Osteoblast (primary cell): ENCODE measurements around the gene TNP2. TPM values are rescaled to one million over a fixed set of nuclear protein-coding genes. Genes with fewer than 3 reads are reported as not detected.

Source experiments
- DNase-seq: peaks from one replicate; pipeline ENCODE4 v3.0.0; 2011; ENCODE audit warnings: low spot score, mixed read lengths; ENCODE audit not compliant: insufficient read length; ENCODE audit errors: missing footprints
- H2AFZ ChIP-seq: 2 replicates; pipeline ENCODE4 v1.6.0; 2011; ENCODE audit warnings: mild to moderate bottlenecking, low read length
- H3K27ac ChIP-seq: 2 replicates; pipeline ENCODE4 v1.5.1; 2011; ENCODE audit warnings: mild to moderate bottlenecking, low read depth, low read length, moderate library complexity
- H3K27me3 ChIP-seq: 2 replicates; pipeline ENCODE4 v1.6.0; 2012; ENCODE audit warnings: mild to moderate bottlenecking, control low read depth, inconsistent platforms, low read length, moderate library complexity; ENCODE audit not compliant: insufficient read depth
- H3K36me3 ChIP-seq: 2 replicates; pipeline ENCODE4 v1.5.1; 2011; ENCODE audit warnings: mild to moderate bottlenecking, low read length, control low read depth, moderate library complexity; ENCODE audit not compliant: insufficient read depth
- H3K4me1 ChIP-seq: 2 replicates; pipeline ENCODE4 v1.5.1; 2011; ENCODE audit warnings: mild to moderate bottlenecking, low read length, control low read depth, moderate library complexity; ENCODE audit not compliant: insufficient read depth
- H3K4me2 ChIP-seq: 2 replicates; pipeline ENCODE4 v1.6.0; 2011; ENCODE audit warnings: mild to moderate bottlenecking, low read length; ENCODE audit not compliant: insufficient read depth
- H3K4me3 ChIP-seq: fragments of 200-600 bp; sonication (generic); 3 replicates; pipeline ENCODE4 v1.5.1; 2012; ENCODE audit warnings: mild to moderate bottlenecking, low read length, inconsistent platforms; ENCODE audit not compliant: insufficient read depth
- H3K79me2 ChIP-seq: 2 replicates; pipeline ENCODE4 v1.6.0; 2012; ENCODE audit warnings: mild to moderate bottlenecking, low read length, control low read depth, inconsistent platforms; ENCODE audit not compliant: insufficient read depth
- H3K9me3 ChIP-seq: 2 replicates; pipeline ENCODE4 v1.5.1; 2011; ENCODE audit warnings: low read depth, low read length, control low read depth
- H4K20me1 ChIP-seq: 2 replicates; pipeline ENCODE4 v1.6.0; 2012; ENCODE audit warnings: mild to moderate bottlenecking, low read length, control low read depth; ENCODE audit not compliant: insufficient read depth
- total RNA-seq: library from RNA; depleted of rRNA; stranded (reverse); fragments of >200 nt; gene quantifications from 2 replicates; pipeline ENCODE4 v1.2.3, GENCODE V29; 2012
- TF ChIP-seq, protein P1 (sequence below): IDR thresholded peaks from 2 replicates; pipeline ENCODE4 v1.5.1; 2011; ENCODE audit warnings: mild to moderate bottlenecking, low read depth, low read length, moderate library complexity; ENCODE audit errors: extremely low read depth

The TNP2 gene
- total RNA-seq, 1 donor, result not detected

GRCh38 chr16:11229432-11229831, 39.7 kb downstream of the TNP2 start:
- Histone ChIP-seq H3K4me2 (no peak overlapping the region), H3K4me1 (no peaks in the 10 kb centered on the region), H3K79me2 (no peaks in the 10 kb centered on the region), H3K4me3 (no peak overlapping the region), H3K27me3 (no peaks in the 10 kb centered on the region), H3K27ac (no peak overlapping the region), H3K36me3 (no peaks in the 10 kb centered on the region), H2AFZ (no peak overlapping the region), H3K9me3 (no peaks in the 10 kb centered on the region), H4K20me1 (no peaks in the 10 kb centered on the region)
- DNase-seq, result no peak
- TF ChIP-seq, protein P1, sequence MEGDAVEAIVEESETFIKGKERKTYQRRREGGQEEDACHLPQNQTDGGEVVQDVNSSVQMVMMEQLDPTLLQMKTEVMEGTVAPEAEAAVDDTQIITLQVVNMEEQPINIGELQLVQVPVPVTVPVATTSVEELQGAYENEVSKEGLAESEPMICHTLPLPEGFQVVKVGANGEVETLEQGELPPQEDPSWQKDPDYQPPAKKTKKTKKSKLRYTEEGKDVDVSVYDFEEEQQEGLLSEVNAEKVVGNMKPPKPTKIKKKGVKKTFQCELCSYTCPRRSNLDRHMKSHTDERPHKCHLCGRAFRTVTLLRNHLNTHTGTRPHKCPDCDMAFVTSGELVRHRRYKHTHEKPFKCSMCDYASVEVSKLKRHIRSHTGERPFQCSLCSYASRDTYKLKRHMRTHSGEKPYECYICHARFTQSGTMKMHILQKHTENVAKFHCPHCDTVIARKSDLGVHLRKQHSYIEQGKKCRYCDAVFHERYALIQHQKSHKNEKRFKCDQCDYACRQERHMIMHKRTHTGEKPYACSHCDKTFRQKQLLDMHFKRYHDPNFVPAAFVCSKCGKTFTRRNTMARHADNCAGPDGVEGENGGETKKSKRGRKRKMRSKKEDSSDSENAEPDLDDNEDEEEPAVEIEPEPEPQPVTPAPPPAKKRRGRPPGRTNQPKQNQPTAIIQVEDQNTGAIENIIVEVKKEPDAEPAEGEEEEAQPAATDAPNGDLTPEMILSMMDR, result no peak

- peak overlapping the region; percentile 92 for H2AFZ ChIP-seq
- H3K4me1 ChIP-seq, result no peaks in the 10 kb centered on the region
- H3K4me3 ChIP-seq, result peak overlapping the region; percentile 62
Measured at GRCh38 chr16:11225677-11226549, 43.2 kb downstream of the TNP2 start.

GRCh38 chr16:11224894-11225676, 44.0 kb downstream of the TNP2 start:
- Histone ChIP-seq H2AFZ (peak overlapping the region; percentile 92), H3K9me3 (no peaks in the 10 kb centered on the region), H3K4me1 (no peaks in the 10 kb centered on the region), H3K79me2 (no peaks in the 10 kb centered on the region), H3K36me3 (no peaks in the 10 kb centered on the region), H4K20me1 (no peaks in the 10 kb centered on the region), H3K4me2 (peak overlapping the region; percentile 77), H3K4me3 (peak overlapping the region; percentile 62), H3K27ac (no peak overlapping the region), H3K27me3 (peaks cover 3% of the 10 kb centered on the region)
- peak; percentile 82 for DNase-seq
- TF ChIP-seq, protein P1, result no peak

More at GRCh38 chr16:11225677-11226549, 43.2 kb downstream of the TNP2 start:
- H3K79me2 ChIP-seq, result no peaks in the 10 kb centered on the region
- DNase-seq, result no peak
- no peaks in the 10 kb centered on the region for H3K36me3 ChIP-seq
- H3K9me3 ChIP-seq, result no peaks in the 10 kb centered on the region
- H3K27ac ChIP-seq, result no peak overlapping the region
- TF ChIP-seq, protein P1, result no peak
- no peaks in the 10 kb centered on the region for H4K20me1 ChIP-seq
- H3K27me3 ChIP-seq, result no peaks in the 10 kb centered on the region
- H3K4me2 ChIP-seq, result peak overlapping the region; percentile 77
